GM21381 (cell line): ENCODE data around the gene ARID3A.

Experiments
- ATAC-seq: cut with Tn5 transposase; IDR thresholded peaks from one replicate; pipeline ENCODE4 v1.9.1; 2021; ENCODE audit warnings: mild to moderate bottlenecking, moderate library complexity; ENCODE audit not compliant: unreplicated experiment

The ARID3A gene

DNA sequence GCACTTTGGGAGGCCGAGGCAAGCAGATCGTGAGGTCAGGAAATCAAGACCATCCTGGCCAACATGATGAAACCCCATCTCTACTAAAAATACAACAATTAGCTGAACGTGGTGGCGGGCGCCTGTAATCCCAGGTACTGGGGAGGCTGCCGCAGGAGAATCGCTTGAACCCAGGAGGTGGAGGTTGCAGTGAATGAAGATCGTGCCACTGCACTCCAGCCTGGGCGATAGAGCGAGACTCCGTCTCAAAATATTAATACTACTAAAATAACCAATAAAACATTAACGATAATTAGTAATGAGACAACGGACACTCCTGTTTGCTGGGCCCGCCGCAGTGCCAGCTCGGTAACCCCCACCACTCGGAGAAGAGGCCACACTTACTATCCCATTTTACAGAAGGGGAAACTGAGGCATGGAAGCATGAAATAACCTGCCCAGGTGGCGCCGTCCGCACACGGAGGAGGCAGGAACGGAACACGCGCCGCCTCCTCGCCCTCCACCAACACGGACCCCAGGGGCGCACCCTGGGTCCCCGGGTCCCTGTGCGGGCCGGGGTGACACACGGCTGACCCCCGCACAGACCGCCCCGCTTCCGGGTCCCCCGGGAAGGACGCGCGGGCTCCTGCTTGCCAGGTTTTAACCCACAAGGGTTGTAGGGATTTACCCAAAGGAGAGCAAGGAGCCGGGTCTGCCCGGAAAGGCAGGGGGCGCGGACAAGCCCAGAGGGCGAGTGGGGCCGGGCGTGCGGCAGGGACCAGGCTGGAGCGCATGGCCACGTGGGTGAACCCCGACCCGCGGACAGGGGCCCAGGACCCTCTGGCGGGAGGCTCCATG, 14.4 kb upstream of the ARID3A start:
- no peak for ATAC-seq

DNA sequence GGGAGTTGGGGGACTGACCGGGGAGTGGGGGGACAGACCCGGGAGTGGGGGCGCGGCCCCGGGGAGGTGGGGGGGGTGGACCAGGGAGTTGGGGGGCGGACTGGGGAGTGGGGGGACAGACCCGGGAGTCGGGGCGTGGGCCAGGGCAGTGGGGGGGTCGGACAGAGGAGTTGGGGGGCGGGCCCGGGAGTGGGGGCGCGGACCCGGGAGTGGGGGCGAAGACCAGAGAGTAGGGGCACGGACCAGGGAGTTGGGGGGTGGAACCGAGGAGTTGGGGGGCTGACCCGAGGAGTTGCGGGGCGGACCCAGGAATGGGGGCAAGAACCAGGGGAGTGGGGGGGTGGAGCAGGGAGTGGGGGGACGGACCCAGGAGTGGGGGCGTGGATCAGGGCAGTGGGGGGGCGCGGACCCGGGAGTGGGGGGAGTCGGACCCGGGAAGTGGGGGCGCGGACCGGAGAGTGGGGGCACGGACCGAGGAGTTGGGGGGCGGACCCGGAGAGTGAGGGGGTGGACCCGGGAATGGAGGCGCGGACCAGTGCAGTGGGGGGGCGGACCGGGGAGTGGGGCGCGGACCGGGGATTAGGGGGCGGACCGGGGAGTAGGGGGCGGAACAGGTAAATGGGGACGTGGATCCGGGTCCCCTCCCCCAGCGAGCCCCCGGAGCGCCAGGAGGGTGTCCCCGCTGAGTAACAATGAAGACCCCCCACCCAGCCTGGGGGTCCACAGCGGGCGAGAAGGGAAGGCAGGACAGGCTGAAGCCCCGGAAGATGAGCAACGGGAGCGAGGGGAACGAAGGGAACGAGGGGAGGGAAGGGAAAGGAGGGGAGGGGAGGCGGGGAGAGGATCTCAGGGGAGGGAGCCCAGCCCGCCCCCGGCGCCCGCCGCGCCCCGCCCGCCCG, 13.4 kb upstream of the ARID3A start:
- ATAC-seq, result no peak

DNA sequence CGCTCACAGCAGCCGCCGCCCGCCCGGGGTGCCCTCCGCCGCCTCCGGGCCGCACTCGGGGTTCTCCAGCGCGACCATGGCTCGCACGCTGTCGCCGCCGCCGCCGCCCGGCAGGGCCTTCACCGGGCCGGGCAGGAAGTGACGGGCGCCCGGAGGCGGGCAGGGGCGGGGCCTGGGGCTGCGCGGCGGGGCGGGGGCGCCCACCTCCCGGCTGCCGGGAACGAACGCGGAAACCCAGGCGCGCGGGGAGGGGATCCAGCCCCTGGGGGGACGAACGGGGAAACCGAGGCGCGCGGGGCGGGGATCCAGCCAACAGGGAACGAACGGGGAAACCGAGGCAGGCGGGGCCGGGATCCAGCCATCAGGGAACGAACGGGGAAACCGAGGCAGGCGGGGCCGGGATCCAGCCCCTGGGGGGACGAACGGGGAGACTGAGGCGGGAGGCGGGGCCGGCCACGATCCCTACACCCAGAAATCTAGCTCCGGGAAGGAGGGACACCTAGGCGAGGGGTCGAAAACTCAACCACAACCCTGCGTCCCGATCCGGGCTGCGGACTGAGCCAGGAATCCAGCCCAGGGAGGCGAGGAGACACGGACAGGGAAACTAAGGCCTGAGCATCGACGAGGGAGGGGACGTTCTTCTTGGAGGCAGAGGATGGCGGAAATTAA, 12.6 kb upstream of the ARID3A start, which contains the start of gene R3HDM4:
Gene R3HDM4 (minus strand): TSS at position 140 of the 669 bp plus-strand sequence. CDS start 62 bp downstream, at position 78.
- peak; percentile 51 for ATAC-seq

GRCh38 chr19:916645-917322, 9.1 kb upstream of the ARID3A start:
- ATAC-seq, result no peak

DNA sequence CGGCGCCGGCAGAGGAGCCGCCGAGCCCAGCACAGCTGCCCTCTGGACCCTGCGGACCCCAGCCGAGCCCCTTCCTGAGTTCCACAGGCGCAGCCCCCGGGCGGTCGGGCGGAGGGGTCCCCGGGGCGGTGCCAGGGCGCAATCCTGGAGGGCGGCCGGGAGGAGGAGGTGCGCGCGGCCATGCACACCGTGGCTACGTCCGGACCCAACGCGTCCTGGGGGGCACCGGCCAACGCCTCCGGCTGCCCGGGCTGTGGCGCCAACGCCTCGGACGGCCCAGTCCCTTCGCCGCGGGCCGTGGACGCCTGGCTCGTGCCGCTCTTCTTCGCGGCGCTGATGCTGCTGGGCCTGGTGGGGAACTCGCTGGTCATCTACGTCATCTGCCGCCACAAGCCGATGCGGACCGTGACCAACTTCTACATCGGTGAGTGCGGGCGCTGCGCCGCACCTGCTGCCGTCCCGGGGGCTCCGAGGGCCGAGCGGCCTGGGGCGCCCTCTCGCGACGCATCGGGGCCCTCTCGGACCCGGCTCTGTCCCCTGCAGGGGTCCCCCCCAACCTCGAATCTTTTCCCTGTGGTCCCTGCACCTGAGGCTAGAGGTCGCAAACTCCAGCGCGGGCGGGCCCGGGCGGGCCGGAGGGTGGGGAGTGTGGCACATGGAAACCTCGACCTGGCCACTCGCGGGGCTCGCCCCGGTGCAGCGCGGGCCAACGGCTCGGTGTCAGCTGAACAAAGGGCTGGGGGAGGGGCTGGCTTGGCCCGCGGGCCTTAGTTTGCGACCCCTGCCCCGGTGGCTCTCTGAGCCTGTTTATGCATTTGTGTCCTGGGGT, 8.3 kb upstream of the ARID3A start, which contains the start of gene KISS1R:
Gene KISS1R (plus strand): TSS at position 11 of the 829 bp plus-strand sequence. CDS start 170 bp downstream, at position 181.
- ATAC-seq, result no peak

- ATAC-seq, result no peak
Observed at GRCh38 chr19:918152-918437, 7.7 kb upstream of the ARID3A start.

GRCh38 chr19:918481-919198, 7.2 kb upstream of the ARID3A start:
- no peak for ATAC-seq

DNA sequence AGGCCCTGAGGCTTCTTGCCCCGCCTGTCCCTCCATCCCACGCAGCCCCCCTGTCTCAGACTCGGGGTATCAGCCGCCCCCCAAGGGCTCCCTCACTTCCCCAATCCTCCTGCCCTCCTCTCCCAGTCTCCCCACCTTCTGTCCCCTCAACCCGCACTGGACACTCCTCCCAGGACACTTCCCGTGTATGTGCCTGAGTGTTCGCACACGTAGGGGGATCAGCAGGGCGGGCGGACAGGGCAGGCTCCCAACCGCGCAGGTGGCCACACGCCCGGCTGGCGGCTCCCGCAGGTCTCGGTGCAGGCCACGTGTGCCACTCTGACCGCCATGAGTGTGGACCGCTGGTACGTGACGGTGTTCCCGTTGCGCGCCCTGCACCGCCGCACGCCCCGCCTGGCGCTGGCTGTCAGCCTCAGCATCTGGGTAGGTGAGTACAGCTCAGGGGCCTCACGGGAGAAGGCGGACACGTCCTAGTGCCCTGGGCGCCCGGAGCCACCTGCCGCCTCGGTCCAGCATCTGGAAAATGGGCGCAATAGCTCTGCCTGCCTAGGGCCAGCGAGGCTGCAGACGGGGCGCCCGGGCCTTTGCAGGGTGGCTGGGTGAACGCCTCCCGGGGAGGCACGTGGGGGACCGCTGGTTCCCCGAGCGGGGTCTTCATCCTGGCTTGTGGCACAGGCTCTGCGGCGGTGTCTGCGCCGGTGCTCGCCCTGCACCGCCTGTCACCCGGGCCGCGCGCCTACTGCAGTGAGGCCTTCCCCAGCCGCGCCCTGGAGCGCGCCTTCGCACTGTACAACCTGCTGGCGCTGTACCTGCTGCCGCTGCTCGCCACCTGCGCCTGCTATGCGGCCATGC, 6.4 kb upstream of the ARID3A start:
- ATAC-seq, result no peak

DNA sequence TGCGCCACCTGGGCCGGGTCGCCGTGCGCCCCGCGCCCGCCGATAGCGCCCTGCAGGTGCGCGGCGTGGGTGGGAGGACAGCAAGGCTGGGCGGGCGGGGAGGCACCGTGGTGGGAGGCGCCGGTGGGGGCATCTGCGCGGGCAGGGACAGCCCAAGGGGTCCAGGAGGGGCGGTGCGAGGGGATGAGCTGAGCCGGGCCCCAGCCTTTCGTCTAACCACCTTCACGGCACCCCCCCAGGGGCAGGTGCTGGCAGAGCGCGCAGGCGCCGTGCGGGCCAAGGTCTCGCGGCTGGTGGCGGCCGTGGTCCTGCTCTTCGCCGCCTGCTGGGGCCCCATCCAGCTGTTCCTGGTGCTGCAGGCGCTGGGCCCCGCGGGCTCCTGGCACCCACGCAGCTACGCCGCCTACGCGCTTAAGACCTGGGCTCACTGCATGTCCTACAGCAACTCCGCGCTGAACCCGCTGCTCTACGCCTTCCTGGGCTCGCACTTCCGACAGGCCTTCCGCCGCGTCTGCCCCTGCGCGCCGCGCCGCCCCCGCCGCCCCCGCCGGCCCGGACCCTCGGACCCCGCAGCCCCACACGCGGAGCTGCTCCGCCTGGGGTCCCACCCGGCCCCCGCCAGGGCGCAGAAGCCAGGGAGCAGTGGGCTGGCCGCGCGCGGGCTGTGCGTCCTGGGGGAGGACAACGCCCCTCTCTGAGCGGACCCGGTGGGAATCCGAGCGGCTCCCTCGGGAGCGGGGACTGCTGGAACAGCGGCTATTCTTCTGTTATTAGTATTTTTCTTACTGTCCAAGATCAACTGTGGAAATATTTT, 5.6 kb upstream of the ARID3A start:
- ATAC-seq, result no peak

DNA sequence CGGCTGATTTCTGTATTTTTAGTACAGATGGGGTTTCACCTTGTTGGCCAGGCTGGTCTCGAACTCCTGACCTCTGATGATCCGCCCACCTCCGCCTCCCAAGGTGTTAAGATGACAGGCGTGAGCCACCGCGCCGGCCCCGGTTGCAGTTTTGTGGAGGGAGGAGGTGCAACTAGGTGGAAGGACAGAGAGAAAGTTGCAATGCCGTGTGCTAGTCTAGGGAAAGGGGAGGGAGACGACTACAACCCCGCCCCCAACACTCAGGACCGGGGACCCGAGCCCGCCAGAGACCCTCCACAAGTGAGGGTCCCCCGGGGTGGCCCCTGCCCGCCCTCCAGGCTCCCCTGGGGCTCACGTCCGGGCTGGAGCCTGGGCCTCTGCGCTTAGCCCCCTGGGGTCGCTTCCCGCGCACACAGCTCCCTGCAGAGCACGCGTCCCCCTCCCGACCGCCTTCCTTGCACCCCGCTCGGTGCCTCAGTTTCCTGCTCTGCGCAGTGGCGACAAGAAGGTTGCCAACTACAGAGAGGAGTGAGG, 1.2 kb upstream of the ARID3A start:
- ATAC-seq, result no peak

GRCh38 chr19:925087-925525, 729 bp upstream of the ARID3A start:
- ATAC-seq, result peak; percentile 43

GRCh38 chr19:926323-926588, 421 bp downstream of the ARID3A start:
- no peak for ATAC-seq

DNA sequence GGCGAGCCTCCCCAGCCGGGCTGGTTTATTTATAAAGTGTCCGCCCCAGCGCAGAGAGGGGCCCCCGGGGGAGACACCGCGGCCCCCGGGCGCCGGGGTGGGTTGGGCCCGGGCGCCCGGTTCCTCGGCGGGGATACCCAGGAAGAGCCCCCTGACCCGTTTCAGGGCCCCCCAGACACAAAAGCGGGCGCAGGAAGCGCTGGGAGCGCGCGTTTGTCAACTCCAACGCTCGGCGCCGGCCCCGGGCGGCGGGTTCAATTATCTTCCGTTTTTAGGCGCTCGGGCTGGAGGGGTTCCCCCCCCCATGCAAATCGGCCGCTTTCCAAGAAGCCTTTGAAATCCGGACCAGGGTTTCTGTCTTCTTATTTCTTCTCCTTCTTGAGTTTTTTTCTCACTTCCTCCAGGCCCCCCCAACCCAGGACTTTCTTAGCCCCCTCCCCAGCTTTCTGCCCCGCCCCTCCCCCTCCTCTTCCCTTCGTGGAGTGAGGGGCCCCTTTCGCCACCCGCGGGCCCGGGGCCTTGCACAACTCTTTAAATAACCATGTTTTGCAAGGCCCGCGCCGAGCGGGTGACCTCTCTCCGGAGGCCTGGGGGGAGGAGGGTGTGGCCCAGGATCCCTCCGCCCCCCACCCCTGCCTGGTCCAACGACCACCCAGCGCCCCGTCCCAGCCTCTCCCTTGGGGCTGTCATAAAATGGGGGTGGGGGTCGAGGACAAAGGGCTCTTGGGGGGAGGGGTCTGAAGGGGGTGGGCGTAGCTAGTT, 935 bp downstream of the ARID3A start:
- ATAC-seq, result no peak

DNA sequence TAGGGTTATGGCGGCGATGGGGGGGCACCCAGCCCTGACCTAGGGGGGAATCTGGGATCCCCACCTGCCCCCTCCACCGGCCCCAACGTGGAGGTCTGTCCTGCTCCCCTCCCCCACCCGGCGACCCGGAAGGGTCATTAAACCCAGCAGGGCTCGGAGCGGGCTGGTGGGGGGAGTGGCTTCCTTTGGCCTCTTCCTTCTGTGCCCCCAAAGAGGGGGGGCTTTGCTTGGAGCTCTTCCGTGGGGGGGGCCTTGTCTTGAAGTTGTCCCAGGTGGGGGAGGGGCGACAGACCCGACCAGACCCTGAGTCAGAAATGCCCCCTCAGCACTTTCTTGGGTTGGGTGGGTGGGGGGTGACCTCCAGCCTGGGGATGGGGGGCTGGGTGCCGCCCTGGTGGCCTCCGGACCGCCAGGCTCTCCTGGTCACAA, 1.5 kb downstream of the ARID3A start:
- no peak for ATAC-seq

DNA sequence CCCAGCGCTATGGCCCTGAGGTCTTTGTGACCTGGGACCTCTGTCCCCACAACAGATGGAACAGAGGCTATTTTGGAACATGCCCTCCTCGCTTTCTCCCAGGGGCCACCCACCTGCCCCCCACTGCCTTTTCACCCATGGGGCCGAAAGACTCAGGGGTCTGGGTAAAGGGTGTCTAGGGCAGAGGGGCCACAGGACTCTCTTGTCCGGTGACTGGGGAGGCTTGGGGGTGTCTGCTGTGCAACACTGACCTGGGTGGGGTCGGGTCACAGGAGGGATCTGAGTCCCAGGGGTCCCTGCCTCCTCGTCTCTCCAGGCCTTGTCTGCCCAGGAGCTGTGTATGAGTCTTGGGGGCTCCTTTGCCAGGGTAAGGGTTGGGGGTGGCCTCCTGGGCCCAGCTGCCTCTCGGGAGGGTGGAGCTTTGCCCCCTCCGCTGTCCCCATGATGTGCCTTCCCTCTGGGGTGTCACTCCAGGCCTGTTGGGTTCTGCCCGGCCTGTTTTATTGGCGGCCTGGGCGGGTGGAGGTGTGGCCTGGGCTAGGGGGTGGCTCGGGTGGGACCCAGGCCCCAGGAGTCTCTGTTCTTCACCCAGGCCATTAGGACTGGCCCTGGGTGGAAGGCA, 2.1 kb downstream of the ARID3A start:
- no peak for ATAC-seq
